DMS79 (cell line): ENCODE results near the gene ADARB1.
A peak's percentile ranks its signal among the peaks of the same experiment; 100 is the strongest.

Experiments used
- DNase-seq: peaks from one replicate; lab custom pipeline; 2025; lab: John Stamatoyannopoulos, UW

The ADARB1 gene

DNA sequence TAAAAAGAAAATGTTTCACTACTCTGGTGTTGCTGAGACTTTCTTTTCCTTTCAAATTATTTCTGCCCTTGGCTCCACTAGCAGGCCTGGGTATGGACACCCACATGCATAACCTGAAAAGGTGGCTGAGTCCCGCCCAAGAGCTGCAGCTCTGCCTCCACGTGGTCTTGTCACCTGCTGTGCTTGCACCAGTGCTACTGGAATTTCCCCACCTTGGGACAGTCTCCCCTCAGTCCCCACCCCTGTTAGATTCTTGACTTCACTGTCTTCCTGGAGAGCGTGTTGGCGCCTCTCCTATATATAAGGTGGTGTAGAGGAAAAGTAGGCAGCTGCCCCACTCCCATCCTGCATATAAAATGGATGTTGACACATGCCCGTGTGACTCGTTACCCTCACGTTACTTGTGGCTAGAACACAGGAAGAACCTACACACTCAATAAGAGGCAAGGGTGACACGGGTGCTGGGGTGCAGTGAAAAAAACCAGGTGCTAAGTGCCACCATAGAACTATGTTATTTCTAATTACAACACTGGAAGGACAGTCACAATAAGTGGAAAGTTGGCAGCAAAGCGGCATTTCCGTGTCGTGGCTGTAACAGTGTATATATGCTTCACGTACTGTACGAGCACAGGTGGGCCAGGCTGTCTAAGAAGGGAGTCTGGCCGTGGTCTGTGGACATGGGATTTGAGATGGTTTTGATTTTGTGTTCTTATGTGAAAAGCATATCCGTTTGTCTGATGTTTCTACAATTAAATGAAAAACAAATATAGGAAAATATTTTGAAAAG is 152.4 kb downstream of the ADARB1 start:
- no peak for DNase-seq

DNA sequence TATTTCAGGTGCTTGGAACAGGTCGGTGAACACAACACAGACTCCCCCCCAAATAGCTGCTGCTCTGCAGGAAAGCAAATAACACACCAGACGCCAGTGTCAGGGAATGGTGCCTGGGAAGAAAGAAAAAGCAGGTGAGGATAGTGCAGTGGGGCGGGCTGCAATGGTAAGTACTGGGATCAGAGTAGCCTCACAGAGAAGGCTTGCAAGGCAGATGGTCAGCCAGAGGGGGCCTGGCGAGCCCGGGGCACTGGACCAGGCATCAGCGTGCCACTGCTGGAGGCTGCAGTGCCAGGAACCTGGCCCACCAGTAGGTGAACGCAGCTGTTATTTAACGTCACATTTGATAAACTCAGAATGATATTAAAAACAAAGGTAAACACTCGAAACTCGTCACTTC is 153.4 kb downstream of the ADARB1 start:
- no peak for DNase-seq

DNA sequence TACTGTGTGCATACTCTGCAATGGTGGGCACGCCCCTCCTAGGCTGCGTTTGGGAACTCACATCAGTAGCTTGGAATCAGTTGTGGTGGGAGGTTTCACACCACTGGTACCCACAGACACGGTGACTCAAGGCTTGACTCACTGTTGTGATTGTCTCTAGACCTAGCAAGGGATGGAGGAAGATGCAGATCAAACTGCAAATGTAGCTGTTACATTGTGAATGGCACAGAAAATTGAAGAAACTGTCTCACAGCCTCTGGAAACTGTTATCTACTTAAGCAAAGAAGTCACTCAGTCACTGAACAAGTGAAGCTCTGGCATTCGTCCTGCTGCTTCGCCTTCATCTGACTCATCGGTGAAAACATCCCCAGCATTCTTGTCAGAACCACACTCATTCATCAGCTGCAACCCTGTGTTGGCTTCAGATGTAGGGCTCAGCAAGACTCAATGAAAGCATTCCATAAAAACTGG is 153.8 kb downstream of the ADARB1 start:
- no peak for DNase-seq

DNA sequence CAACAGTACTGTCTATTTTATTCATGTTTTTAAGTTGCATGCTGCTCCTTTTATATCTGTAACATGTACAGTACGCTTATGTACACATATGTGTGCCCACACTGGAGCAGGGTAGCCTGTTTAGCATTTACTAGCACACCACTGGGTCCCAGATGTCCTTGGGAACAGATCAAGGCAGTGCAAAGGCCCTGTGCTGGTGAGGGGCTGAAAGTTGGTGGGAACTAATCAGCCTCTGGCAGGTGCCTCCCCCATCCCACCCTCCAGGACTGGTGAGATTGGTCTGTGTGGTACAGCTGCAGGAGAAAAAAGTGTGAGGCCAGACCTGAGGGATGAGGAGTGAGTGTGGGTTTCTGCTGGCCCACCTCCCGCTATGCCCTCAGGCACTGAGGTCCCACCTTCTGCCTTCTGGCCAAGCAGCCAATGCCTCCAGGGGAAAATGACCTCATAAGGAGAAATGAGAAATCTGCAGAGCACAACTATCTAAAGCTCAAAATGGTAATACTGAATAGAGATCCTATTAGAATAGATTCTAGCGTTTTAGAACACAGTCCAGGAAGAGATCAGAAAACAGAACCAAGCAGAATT is 154.4 kb downstream of the ADARB1 start:
- no peak for DNase-seq

DNA sequence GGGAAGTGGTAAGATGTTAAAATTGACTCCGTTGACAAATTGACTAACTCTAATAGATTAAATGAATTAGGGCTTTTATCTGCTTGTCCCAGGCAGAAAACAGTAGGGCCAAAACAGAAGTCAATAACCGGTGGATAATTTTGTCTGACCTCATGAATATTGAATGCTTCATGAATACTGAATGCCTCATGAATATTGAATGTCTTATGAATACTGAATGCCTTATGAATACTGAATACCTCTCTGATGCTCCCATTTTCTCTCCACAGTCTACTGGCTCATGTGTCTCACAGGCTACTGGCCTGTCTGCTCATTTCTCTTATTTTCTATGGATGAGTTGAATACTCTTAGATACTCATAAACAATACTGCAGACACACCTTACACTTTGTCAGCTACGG is 157.3 kb downstream of the ADARB1 start:
- no peak for DNase-seq

DNA sequence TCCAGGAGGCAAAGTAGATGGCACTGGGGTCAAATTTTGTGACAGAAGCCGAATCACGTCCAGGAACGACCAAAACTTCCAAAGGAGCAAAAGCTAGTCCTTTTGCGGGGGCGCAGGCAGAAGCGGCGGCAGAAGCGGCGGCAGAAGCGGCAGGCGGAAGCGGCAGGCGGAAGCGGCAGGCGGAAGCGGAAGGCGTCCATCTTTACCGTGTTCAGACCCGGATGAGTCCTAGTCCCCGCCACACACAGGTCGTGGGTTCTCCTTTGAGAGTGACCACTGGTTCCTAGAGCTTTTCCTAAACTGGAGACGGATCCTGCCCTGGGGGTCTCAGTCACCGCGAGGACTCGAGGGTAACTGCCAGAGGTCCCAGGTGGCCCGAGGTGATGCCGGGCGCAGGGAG is 159.7 kb downstream of the ADARB1 start:
- no peak for DNase-seq

DNA sequence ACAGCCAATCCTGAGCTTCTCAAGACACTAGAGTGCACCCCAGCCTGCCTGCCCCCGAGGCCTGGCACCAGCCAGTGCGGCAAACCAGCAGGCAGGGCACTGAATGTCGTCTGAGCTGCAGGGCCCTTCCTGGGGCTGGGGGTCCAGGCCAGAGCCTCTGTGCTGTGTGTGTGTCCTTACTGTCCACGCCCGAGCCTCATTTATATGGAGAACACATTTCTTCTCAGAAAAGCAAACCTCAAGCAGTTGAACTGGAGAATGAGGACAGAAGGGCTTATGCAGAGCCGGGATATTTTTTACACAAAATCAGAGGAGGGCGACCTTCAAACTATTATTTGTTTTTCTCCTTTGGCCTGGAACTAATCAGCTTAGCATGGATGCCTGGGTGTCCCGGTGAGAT is 160.6 kb downstream of the ADARB1 start:
- DNase-seq: no peak

DNA sequence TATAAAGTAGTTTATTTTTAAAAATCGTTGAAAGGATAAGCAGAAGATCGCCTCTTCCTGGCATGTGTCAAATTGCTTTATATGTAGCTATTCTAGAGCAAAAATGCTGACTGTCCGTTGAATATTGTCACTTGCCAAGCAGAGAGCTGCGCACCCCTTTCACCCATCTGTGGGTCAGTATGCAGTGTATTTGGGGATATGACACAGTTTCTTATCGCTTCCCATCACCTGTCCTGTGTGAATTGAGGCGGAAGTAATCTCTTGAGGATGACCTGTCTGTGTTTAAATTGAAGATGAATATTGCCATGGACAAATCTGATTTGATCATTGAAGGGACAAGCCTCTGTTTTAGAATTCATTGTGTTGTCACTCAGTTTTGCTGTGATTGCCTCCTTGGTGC is 161.1 kb downstream of the ADARB1 start:
- no peak for DNase-seq

DNA sequence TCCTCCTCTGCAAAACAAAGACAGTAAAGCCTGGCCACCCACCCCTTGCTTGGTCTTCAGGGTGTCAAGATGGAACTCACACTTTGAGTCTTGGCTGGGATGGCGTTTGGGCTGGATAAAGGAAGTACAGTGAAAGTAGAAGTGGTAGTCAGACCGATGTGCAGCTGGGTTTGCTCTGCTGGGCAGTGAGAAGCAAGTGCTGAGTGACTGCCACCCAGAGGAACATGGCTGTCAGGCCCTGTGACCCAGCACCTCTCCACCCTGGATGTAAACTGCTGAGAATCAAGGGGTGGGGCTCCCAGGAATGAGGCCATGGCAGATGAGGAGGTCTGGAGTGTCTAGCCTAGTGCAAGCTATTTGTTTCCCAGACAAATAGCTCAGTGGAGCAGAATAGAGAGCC is 162.1 kb downstream of the ADARB1 start:
- no peak for DNase-seq

DNA sequence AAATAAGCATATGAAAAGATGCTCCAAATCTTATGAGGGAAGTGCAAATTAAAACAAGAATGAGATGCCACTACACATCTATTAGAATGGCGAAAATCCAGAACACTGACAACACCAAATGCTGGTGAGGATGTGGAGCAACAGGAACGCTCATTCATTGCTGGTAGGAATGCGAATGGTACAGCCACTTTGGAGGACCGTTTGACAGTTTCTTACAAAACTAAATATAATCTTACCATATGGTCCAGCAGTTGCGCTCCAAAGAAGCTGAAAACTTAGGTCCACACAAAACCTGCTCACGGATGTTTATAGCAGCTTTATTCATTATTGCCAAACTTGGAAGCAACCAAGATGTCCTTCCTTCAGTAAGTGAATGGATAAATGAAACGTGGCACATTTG is 163.0 kb downstream of the ADARB1 start:
- DNase-seq: no peak

DNA sequence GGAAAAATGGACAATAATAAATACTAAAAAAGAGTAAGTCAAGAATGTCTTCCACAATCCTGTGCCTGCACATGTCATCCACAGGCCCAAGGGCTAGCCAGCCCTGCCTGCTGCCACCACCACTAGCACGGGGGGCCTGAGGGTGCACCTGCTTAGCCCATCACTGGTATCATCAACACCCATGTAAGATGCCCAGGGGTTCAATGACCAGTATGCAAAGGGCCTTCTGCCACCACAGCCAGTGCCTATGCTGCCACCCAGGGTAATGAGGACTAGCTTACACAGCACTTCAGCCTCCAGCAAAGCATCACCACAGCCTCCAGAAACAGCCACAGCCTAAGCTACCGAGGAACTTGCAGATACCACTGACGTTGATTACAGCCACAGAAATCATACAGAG is 167.0 kb downstream of the ADARB1 start:
- no peak for DNase-seq

DNA sequence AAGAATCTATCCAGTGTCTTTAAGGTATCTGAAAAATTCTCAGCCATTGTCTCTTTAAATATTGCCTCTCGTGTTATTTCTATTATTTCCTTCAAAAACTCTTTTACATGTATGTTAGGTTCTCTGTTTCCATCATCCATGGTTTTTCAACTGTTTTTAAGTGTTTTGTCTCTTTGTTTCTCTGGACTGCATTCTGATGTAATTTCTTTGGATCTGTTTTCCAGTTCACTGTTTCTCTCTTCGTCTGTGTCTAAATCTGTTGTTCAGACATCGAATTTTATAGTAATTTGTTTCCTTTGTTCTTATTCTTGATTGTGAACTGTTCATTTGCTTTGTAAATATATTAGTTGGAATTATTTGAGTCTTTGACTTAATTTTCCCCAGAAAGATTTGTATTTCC is 169.2 kb downstream of the ADARB1 start:
- no peak for DNase-seq

DNA sequence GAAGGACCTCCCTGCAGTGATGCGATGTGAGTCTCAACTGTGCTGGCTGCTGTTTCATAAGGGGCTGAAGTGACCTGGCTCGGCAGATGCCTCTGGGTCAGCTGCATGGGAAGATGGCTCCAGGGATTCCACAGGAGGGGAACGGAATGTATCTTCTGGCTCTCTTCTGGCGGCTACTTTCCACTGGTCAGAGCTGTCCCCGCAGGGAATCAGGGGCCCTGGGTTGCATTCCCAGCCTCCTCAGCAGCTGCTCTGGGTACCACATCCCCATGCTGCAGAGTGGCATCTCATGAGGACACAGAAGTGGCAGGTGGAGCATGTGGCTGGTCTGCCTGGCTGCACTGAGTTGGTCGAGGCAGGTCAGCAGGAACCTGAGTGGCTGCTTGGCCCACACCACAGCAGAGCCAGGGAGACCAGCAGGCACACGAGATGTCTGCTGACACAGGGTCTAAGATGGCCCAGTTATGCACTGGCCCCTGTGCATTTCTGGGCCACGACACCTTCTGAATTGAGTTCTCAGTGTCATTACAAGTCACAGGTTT is 170.5 kb downstream of the ADARB1 start:
- DNase-seq: no peak

DNA sequence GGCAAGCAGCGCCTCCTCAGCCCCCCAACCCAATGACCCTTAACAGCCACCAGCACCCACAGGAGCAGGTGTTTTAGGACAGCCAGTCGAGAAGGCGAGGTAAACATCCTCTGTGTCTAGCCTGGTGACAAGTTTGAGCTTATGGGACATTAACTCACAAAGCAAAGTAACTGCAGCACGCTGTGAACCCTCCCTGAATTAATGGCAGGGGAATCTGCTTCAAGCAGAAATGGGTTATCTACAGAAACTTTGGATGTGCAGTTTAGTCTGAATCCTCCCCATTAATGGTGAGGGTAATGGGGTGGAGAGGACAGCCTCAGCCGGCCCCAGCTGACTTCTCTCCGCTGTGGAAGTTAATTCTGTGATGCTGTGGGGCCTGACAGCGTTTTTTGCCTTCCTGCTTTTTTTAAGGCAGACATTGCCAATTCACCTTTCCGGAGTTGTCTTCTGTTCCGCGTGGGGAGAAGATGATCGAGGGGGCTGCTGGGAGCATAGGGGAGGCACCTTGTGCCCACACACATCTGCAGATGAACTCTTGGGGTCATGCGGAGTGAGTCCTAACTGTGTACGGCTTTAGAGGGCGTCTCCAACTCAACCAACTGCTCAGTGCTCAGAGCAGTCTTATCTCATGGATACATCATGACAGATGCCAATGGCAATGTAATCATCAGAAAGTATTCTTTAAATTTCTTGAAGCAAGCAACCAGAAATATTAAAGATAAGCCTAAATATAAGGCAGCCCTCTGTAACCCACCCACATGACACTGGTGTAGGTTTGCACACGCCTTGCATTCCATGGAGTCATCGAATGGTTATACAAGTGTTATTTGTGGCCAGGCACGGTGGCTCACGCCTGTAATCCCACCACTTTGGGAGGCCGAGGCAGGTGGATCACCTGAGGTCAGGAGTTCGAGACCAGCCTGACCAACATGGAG is 172.3 kb downstream of the ADARB1 start:
- DNase-seq: no peak

DNA sequence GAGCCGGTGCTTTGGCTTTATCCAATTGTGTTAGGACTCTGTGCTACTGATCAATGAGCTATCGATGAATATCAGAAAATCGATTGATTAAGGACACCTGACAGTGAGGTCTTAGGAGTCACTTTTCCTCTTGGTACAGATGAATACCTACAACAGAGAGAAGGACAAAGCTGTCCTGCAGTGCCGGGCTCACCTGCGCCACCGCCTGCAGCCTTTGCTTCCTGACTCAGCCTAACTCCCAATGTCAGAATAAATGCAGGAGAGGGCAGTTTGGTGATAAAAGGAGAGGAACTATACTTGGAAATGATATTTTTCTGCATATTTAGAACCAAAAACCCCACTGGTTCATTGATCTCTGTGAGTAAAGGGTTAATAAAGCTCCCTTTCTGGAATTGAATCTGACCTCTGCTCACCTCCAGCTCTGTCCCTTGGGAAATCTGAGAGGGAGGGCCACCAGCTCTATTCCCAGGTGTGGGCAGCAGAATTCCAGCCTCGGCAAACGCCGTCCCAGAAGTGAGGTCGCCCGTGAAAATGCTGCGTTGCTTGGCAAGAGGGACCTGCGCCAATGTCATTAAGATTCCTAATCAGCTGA is 174.0 kb downstream of the ADARB1 start:
- no peak for DNase-seq

DNA sequence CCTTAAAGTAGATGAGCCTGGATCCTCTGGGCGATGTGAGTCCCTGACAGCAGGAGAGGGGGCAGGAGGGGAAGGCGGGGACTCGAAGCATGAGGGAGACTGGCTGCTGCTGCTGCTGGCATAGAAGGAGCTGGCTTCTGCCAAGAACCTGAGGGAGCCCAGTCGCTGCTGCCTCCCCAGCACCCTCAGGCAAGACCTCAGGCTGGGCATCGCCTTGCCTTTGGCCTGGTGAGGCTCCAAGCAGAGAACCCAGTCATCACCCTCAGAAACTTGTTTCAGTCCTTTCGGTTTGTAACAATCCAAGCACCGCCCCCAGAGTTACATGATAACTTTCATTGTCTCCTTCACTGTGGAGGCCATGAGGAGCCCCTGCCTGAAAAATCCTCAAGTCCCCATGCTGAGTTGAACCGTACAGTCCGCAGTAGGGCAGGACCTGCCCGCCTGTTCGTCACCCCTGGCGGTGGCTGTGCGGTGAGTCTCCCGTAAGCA is 174.6 kb downstream of the ADARB1 start:
- DNase-seq: peak; percentile 62

DNA sequence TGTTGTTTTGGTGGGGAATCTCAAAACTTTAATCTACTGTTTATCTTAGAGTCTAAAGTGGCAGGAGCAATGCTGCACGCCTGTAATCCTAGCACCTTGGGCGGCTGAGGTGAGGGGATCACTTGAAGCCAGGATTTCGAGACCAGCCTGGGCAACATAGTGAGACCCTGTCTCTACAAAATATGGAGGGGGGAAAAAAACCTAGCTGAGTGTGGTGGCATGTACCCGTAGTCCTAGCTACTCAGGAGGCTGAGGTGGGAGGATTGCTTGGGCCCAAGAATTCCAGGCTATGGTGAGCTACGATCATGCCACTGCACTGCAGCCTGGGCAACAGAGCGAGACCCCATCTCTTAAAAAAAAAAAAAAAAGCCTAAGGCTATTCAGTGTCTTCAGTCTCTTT is 175.2 kb downstream of the ADARB1 start:
- DNase-seq: no peak

DNA sequence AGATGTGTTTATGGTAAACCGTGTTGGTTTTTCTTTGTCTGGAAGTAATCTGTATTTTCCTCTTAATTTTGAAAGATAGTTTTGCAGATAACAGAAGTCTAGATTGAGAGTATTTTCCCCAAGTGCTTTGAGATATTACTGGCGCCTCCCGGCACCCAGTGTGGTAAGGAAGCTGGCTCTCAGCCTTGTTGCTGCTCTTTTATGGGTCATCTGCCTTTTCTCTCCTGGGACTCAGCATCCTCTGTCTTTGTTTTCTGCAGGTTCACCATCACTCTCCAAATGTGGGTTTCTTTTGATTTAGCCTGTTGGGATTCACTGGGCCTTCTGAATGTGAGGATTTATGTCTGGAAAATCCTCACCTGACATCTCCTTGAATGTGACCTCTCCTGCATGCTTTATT is 175.9 kb downstream of the ADARB1 start:
- no peak for DNase-seq

DNA sequence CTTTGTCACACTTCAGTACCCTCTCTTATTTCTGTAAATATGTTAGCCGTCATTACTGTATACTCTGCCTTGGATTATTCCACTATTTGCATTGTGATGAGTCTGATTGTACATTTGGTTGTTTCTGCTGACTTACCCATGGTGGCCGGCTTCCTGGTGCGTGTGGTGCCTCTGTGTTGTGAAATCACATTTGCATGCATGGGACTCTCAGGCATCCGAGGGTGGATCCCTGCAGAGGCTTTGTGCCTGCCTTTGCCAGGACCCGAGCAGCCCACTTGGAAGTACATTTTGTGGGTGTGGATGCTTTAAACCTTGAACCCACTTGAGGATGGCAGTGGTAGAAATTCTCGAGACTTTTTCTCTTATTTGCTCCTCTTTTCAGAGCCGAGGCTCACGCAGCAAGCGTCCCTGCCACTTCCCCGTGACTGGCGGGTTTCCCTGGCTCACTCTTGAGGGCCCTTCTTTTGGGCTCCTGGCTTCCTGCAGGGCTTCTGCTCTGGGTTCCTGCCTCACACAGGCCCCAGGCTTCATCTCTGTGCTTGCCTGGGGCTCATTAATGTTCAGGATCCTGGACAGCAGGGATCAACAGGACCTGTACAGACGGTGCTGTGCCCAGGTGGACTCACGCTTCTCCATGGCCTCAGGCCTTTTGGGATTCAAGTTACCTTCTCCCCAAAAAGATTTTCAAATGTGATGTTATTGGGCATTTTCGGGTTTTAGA is 176.7 kb downstream of the ADARB1 start:
- DNase-seq: no peak

DNA sequence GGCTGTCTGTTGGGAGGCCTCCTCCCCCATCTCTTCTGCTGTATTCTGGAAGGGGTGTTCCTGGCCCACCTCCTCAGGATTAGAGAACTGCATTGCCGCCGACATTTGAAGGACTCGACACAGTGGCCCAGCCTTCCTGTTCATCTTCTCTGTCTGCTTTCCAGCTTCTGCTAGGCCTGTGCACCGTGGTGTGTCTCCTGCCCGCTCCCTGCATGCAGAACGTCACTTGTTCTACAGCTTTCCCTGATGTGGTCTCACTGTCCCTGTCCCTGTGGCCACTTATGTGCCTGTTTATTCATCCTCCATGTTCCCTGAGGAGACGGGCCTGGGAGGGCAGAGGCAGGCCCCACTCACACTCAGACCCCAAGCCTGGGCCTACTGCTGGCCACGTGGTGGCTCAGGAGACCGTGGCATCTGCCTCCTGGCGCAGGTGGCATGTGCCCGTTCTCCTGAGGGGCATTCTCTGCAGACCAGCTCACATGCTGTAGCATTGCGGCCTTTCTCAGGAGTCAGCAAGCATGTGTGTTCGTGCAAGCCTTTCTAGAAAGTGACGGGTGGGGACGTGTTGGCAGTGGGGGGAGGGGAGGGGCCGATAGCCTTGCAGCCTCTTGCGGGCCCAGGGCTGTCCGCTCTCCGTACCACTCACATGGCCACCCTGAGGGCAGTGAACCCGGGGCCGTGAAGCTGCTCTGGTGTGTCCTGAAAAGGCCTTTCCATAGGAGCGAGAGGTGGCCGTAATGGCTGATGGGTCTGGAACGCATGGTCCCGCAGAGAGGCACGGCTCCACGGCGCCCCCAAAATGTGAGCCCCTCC is 177.5 kb downstream of the ADARB1 start:
- no peak for DNase-seq
